T-helper 9 cell (primary cell): Measurements from ENCODE around the gene PPP4R4.

Experiments
- DNase-seq: peaks from one replicate; pipeline ENCODE4 v3.0.0-alpha.2; 2020

The PPP4R4 gene

GRCh38 chr14:94312481-94313246 lies 138.5 kb downstream of the PPP4R4 start:
- no peak for DNase-seq

GRCh38 chr14:94313991-94314655 lies 140.0 kb downstream of the PPP4R4 start:
- no peak for DNase-seq

- no peak for DNase-seq
These were observed 140.8 kb downstream of the PPP4R4 start for GRCh38 chr14:94314890-94315289.

- no peak for DNase-seq
These were observed 142.6 kb downstream of the PPP4R4 start for GRCh38 chr14:94316692-94317091.

- no peak for DNase-seq
These were observed 143.1 kb downstream of the PPP4R4 start for GRCh38 chr14:94317259-94317658.

GRCh38 chr14:94320243-94320642 lies 146.1 kb downstream of the PPP4R4 start:
- DNase-seq = no peak

- no peak for DNase-seq
These were observed 147.5 kb downstream of the PPP4R4 start for GRCh38 chr14:94321421-94322271.

DNA sequence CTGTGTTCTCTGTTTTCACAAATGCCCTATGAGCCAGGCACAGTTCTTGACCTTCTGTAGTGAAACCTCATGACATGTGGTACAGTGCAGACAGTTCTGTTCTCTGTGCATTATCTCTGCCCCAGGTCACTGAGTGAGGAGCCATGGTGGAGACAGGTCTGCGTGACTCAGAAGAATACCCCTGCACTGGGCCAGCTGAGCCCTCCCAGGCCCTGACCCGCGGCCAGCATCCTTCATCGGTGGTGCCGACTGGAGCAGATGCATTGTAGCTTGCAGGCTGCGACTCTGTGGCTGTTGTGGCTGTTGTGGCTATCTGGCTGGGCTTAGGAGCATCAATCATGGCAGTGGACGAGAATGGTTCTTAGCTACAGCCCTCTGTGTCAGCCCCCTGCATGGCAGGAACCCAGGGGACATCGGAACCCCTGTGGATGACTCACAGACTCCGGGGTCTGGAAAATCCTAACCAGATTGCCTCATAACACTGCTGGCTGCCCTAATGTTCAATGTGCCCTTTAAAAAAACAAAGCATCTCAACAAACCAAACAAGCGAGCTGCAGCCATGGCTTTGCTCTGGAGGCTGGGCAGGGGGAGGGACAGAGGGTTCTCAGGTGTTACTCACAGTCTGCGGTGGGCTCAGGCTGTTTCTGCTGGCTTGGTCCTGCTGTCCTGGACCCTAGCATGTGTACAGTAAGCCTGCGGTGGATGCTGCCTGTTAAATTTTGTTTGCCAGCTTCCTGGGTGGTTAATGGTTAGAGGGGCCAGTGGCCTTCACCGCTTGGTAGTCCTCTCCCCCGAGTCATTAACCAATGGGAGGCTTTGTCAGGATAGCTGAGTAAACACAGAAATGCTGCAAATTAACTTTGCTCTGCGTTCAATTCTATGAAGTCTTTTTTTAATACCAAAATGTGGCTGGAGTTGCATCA lies 148.8 kb downstream of the PPP4R4 start, which contains the start of gene SERPINA6:
Gene SERPINA6 (minus strand): TSS at position 689 of the 923 bp plus-strand sequence. CDS start 8,688 bp downstream, outside the sequence.
- DNase-seq = no peak

DNA sequence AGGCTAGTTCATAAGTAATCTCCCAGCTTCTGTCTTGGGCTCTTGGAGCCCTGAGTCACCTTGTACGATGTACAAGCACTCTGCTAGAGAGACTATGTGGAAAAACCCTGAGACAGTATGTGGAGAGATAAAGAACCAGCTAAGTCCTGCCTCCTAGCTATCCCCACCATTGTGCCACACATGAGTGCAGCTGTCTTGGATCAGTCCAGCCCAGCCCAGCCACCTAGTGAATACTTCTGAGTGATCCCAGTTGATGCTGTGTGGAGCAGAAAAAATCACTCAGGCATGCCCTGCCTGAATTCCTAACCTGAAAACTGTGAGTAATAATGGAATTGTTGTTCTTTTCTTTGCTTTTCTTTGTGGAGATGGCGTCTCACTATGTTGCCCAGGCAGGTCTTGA lies 154.1 kb downstream of the PPP4R4 start:
- DNase-seq = no peak
